Retina (tissue), 1 donor: Measurements from ENCODE around the gene CPEB4.

Experiments used
- DNase-seq: peaks from one replicate; pipeline ENCODE4 v3.0.0-alpha.2; 2016

Gene CPEB4

GRCh38 chr5:173859408-173860159, 28.6 kb upstream of the CPEB4 start:
- DNase-seq, result no peak

GRCh38 chr5:173862047-173862477, 26.1 kb upstream of the CPEB4 start:
- DNase-seq, result no peak

GRCh38 chr5:173863359-173863758, 24.8 kb upstream of the CPEB4 start:
- DNase-seq, result no peak

GRCh38 chr5:173864126-173865050, 23.8 kb upstream of the CPEB4 start:
- no peak for DNase-seq

- no peak for DNase-seq
Observed at GRCh38 chr5:173866243-173866857, 21.8 kb upstream of the CPEB4 start.

- DNase-seq, result no peak
Observed at GRCh38 chr5:173866858-173867679, 21.1 kb upstream of the CPEB4 start.

- DNase-seq, result no peak
Observed at GRCh38 chr5:173868096-173868880, 19.9 kb upstream of the CPEB4 start.

GRCh38 chr5:173869316-173869715, 18.8 kb upstream of the CPEB4 start:
- no peak for DNase-seq

- no peak for DNase-seq
Observed at GRCh38 chr5:173872957-173873305, 15.2 kb upstream of the CPEB4 start.

GRCh38 chr5:173873306-173873922, 14.7 kb upstream of the CPEB4 start:
- DNase-seq, result no peak

- DNase-seq, result no peak
Observed at GRCh38 chr5:173875189-173875588, 13.0 kb upstream of the CPEB4 start.

- DNase-seq, result no peak
Observed at GRCh38 chr5:173878224-173878967, 9.8 kb upstream of the CPEB4 start.

GRCh38 chr5:173880306-173880985, 7.7 kb upstream of the CPEB4 start:
- DNase-seq, result no peak

GRCh38 chr5:173881811-173882575, 6.2 kb upstream of the CPEB4 start:
- DNase-seq, result no peak

- no peak for DNase-seq
Observed at GRCh38 chr5:173882632-173883031, 5.5 kb upstream of the CPEB4 start.

GRCh38 chr5:173883347-173883924, 4.7 kb upstream of the CPEB4 start:
- DNase-seq, result no peak

- no peak for DNase-seq
Observed at GRCh38 chr5:173884402-173885053, 3.6 kb upstream of the CPEB4 start.

- no peak for DNase-seq
Observed at GRCh38 chr5:173885054-173885443, 3.1 kb upstream of the CPEB4 start.
